Umbilical cord (tissue), 2 donors: ENCODE measurements around the gene MIA2. TPM values are rescaled to one million over a fixed set of nuclear protein-coding genes. Genes with fewer than 3 reads are reported as not detected.
"Not testable (repeated sequence)": the region's sequence is repeated elsewhere in the genome, so short reads cannot be mapped to it uniquely, and the experiment has no call there.

Experiments
- DNase-seq: peaks from one replicate; pipeline ENCODE4 v3.0.0-alpha.2; 2015; ENCODE audit warnings: low spot score
- total RNA-seq: library from RNA; depleted of rRNA; stranded (reverse); fragments of >200 nt; gene quantifications from one replicate; pipeline ENCODE4 v1.2.3, GENCODE V29; 2014; ENCODE audit warnings: low replicate concordance; ENCODE audit not compliant: insufficient read depth

Gene MIA2, protein sequence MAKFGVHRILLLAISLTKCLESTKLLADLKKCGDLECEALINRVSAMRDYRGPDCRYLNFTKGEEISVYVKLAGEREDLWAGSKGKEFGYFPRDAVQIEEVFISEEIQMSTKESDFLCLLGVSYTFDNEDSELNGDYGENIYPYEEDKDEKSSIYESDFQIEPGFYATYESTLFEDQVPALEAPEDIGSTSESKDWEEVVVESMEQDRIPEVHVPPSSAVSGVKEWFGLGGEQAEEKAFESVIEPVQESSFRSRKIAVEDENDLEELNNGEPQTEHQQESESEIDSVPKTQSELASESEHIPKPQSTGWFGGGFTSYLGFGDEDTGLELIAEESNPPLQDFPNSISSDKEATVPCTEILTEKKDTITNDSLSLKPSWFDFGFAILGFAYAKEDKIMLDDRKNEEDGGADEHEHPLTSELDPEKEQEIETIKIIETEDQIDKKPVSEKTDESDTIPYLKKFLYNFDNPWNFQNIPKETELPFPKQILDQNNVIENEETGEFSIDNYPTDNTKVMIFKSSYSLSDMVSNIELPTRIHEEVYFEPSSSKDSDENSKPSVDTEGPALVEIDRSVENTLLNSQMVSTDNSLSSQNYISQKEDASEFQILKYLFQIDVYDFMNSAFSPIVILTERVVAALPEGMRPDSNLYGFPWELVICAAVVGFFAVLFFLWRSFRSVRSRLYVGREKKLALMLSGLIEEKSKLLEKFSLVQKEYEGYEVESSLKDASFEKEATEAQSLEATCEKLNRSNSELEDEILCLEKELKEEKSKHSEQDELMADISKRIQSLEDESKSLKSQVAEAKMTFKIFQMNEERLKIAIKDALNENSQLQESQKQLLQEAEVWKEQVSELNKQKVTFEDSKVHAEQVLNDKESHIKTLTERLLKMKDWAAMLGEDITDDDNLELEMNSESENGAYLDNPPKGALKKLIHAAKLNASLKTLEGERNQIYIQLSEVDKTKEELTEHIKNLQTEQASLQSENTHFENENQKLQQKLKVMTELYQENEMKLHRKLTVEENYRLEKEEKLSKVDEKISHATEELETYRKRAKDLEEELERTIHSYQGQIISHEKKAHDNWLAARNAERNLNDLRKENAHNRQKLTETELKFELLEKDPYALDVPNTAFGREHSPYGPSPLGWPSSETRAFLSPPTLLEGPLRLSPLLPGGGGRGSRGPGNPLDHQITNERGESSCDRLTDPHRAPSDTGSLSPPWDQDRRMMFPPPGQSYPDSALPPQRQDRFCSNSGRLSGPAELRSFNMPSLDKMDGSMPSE (N-terminal part only)
- total RNA-seq: 21.9 TPM

DNA sequence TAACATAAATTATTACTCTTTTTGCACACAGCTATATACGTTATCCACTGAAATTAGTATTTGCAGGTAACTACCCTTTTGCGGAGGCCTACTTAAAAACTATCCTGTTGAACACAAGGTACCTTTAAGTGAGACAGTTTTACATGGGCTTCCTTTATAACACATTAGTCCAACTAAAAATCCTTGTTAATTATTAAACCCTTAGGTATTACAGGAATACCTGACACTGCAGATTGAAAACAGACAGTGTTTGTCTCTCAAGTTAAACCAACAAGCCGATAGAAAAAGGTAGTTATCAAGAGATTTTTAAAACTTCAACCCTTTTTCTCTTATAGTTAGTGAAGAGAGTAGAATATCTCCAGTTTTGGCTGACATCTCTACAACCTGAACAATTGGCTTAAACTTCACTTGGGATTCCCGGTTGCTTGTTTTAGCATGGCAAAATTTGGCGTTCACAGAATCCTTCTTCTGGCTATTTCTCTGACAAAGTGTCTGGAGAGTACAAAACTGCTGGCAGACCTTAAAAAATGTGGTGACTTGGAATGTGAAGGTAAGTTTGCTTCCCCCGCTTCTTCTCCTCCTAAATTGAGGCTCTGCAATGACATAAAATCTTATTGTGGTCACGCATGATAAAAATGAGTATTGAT, at the start of gene MIA2:
MIA2 (plus strand) TSS at position 236 of the 647 bp plus-strand sequence; CDS start at position 436, 200 bp downstream.
- no peak for DNase-seq

DNA sequence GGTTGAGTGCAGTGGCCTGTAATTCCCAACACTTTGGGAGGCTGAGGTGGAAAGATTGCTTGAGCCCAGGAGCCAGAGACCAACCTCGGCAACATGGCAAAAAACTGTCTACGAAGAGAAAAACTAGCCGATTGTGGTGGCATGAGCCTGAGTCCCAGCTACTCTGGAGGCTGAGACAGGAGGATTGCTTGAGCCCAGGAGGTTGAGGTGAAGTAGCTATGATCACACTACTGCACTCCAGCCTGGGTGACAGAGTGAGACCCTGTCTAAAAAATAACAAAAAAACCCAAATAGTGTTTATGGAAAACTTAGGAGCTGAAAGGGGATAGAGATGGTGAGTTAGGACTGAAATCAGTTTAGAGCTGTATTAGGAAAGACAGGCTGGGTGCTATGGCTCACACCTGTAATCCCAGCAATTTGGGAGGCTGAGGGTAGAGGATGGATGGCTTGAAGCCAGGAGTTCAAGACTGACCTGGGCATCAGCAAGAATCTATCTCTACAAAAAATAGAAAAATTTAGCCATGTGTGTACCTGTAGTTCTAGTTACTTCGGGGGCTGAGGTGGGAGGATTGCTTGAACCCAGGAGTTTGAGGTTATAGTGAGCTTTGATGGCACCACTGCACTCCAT, 49.0 kb upstream of the MIA2 start:
- DNase-seq: no peak

DNA sequence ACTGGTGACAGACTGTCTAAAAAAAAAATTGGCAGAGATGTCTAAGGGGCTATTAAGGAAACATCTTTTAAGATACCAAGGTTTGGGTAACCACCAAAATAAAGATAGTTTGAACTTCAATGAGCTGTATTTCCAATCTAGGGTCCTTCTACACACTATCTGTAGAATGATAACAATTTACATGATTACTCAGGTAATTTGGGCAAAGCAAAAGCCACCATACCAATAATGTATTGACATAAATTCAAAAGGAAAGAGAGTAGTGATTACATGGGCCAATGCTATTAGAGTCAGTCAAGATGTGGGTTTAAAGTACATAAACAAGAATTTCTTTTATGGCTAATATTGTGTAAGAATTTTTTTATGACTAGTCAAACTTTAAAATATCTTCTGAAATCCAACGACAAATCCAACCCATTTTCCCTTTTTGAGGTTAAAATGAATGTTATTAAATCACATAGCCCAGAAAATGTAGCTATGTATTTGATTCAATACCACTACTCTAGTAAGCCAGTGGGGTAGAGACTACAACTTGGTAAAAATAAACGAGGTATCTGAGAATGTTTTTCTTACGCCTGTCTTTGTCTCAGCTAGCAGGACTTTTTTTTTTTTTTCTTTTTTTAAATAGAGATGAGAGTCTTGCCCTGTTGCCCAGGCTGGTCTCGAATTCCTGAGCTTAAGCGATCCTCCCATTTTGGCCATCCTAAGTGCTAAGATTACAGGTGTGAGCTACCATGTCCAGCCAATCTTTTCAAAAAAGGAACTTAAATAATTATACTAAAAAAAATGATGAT, 48.3 kb upstream of the MIA2 start:
- DNase-seq: no peak

DNA sequence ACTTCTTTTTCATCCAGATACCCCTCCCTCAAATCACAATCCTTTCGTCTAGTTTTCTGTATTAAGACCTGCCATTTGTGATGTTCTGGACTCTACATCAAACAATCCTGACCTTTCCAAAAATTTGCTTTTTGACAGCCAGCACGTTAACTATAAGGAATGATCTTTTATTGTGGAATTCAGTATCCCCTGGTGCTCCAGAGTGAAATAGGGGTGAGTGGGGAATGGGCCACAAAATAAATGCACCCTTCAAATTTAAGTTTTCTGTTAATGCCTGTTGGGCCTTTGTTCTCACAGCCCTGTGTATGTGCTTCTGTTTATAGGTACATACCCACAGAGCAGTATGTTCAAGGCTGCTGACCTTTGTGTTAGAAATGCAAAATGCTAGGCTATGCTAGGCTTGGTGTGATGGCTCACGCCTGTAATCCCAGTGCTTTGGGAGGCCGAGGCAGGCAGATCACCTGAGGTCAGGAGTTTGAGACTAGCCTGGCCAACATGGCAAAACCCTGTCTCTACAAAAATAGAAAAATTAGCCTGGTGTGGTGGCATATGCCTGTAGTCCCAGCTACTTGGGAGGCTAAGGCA, 46.7 kb upstream of the MIA2 start:
- no peak for DNase-seq

DNA sequence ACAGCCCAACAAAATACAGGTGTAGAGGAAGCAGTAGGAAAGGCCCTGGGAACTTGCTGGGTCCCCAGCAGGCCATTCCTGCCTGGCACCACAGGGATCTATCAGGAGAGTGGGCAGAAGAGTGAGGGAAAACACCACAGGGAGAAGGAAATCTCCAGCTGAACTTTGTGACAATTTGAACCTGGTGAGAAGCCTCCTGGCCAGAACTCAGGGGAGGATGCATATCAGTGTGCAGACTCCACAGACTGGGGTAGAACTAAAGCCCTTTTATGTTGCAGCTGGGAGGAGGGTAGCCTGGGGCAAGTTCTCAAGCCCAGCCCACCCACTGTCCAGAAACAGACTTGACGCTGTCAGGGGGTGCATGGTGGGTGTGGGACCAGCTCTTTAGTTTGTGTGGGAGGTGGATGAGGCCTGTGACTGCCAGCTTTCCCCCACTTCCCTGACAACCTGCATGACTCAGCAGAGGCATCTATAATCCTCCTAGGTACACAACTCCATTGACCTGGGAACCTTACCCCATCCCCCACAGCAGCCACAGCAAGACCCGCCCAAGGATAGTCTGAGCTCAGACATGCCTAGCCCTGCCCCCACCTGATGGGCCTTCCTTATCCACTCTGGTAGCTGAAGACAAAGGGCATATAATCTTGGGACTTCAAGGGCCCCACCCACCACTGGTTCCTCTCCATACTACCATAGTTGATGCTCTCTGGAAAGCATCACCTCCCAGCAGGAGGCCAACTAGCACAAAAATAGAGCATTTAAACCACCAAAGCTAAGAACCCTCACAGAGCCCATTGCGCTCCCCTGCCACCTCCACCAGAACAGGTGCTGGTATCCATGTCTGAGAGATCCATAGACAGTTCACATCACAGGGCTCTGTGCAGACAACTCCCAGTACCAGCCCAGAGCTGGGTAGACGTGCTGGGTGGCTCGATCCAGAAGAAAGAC, 29.8 kb upstream of the MIA2 start:
- DNase-seq: no peak

DNA sequence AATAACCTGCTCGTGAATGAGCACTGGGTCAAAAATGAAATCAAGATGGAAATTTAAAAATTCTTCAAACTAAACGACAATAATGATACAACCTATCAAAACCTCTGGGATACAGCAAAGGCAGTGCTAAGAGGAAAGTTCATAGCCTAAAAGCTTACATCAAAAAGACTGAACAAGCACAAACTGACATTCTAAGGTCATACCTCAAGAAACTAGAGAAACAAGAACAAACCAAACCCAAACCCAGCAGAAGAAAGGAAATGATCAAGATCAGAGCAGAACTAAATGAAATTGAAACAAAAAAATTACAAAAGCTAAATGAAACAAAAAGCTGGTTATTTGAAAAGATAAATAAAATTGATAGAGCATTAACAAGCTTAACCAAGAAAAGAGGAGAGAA, 26.3 kb upstream of the MIA2 start:
- not testable (repeated sequence) for DNase-seq

DNA sequence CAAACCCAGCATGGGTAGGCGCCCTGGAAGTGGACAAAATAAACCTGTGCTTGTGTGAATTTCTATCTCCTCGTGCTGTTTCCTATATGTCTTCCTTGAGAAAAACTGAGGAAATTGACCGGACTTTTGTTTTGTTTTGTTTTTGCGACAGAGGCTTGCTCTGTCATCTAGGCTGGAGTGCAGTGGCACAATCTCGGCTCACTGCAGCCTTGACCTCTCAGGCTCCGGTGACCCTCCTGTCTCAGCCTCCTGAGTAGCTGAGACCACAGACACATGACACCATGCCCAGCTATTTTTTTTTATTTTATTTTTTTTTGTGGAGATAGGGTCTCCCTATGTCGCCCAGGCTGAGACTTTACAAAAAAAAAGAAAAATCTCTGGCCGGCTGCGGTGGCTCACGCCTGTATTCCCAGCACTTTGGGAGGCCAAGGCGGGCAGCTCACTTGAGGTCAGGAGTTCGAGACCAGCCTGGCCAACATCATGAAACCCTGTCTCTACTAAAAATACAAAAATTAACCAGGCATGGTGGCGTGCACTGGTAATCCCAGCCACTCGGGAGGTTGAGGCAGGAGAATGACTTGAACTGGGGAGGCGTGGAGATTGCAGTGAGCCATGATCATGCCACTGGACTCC, 22.5 kb upstream of the MIA2 start:
- DNase-seq: no peak

DNA sequence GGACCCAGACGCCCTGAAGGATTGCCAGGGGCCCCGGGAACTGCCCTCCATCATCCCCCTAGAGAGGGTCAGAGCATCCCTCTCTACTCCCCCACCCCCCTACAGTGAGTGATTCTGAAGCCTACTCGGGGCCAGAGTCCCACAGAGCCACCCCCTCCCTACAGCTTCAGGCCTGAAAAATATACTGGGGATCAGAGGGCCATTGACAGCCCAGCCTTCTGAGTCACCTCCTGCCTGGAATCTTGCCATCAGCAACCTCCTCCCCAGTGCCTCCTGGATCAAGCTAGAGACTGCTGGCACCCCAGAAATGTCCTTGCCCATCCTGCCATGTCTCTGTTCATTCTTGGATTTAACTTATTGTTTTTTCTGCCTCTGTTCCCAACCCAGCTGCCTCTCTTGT, 21.7 kb upstream of the MIA2 start:
- no peak for DNase-seq

DNA sequence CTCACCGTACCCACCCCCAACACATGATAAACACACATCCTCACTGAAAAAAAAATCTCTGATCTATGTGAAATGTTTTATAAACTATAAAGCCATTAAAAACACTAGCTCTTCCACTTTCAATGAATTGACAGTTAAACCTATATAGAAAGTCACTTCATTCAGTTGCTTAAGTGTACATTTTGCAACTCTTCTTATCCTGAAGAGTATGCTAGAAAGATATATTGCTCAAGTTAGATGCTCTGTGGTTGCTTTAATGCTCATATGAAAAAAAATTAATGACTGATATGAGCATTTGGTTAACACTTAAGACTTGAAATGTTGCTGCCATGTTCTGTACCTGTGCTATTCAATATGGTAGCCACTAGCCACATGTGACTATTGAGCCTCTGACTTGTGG, 21.0 kb upstream of the MIA2 start:
- DNase-seq: no peak

DNA sequence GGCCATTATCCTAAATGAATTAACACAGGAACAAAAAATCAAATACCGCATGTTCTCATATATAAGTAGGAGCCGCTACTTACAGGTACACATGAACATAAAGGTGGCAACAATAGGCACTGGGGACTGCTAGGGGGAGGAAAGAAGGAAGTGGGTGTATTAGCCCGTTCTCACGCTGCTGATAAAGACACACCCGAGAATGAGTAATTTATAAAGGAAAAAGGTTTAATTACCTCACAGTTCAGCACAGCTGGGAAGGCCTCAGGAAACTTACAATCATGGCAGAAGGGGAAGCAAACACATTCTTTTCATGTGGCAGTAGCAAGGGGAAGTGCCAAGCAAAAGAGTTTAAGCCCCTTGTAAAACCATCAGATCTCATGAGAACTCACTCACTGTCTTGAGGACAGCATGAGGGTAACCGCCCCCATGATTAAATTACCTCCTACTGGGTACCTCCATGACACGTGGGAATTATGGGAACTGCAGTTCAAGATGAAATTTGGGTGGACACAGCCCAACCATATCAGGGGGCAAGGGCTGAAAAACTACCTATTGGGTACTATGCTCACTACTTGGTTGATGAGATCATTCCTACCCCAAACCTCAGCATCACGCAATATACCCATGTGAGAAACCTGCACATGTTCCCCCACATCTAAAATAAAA, 16.4 kb upstream of the MIA2 start:
- no peak for DNase-seq

DNA sequence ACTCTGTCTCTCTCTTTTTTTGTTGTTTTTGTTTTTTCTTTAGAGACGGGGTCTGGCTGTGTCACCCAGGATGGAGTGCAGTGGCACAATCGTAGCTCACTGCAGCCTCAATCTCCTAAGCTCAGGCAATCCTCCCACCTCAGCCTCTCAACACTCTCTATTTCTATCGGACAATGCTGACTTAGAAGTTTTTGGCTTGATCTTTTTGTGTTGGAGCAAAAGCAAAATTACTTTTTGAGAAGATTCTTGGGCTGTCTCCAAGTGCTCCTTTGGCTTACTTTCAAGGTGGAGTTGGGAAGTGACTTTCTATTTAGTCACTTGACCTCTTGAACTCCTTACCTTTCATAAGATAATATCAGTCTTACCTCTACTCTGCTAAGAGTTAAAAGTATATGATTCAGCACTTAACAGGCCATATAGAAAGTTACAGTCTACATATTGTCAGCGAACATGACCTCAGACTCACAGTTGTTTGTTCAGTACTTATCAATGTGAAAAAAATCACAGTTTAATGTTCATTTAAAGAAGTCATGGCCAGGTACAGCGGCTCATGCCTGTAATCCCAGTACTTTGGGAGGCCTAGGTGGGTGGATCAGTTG, 15.4 kb upstream of the MIA2 start:
- no peak for DNase-seq

DNA sequence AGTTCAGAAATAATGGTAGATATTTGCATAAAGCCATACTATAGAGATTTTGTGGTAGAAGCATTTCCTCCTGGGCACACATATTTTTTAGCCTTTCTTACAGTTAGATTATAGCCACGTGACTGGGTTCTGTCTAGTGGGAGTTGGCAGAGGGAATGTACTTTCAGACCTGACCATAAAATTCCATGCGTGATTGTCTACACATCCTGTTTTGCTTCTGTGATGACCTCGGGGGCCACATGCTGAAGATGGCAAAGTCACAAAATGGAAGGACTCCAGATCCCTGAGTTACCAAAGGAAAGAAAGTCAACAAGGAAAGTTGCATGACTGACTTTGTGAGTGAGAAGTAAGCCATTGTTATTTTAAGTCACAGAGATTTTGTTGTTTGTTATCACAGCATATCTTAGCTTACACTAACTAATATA, 14.6 kb upstream of the MIA2 start:
- DNase-seq: no peak

DNA sequence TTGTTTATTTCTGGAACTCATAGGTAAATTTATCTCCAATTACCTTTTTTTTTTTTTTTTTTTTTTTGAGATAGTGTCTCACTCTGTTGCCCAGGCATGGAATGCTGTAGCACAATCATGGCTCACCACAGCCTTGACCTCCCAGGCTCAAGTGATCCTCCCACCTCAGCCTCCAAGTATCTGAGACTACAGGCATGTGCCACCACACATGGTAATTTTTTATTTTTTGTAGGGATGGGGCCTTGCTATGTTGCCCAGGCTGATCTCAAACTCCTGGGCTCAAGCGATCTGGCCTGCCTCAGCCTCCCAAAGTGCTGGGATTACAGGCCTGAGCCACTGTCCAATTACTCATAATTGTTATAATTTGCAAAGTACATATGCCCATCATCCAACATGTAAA, 13.2 kb upstream of the MIA2 start:
- DNase-seq: not testable (repeated sequence)

DNA sequence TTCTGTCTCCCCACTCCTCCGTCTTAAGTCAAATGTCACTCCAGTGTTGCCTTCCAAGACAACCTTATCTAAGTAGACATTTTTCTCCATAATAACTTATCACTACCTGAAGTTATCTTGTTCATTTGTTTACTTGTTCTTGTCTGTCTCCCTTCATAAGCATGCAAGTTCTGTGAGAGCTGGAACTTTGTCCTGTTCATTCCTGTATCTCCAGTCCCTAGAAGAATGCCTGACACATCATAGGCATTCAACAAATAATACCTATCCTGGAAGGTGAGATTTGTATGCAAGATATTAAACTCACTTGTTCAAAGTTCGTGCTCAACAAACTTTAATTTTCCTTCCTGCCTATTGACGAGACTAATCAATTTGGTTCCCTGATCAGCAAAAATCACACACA, 5.7 kb upstream of the MIA2 start:
- no peak for DNase-seq

DNA sequence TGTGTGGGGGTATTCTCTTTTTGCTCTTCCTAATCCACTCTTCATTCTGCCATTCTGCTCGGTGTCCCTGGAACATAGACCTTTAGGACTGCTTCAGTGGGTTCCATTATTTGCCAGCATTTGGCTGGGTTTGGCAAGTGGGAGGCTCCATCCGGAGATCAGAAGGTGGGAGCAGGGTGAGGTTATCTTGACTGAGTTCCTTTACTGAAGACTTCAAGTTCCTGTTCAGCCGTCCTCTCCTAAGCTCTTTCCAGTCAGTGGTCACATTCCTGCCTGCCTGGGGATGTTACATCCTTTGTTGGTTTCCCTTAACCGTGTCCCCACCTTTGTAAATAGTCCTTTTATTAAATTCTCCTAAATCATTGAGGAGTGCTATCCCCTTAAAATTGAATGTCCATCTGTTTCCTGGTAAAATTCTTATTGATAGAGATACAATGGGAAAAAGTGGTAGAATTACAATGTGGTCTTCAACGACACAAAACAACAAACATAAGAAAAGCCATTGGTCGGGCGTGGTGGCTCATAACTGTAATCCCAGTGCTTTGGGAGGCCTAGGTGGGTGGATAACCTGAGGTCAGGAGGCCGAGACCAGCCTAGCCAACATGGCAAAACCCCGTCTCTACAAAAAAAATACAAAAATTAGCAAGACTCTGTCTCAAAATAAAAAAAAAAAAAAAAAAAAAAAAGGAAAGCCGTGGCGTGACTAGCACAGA, 5.0 kb upstream of the MIA2 start:
- no peak for DNase-seq

DNA sequence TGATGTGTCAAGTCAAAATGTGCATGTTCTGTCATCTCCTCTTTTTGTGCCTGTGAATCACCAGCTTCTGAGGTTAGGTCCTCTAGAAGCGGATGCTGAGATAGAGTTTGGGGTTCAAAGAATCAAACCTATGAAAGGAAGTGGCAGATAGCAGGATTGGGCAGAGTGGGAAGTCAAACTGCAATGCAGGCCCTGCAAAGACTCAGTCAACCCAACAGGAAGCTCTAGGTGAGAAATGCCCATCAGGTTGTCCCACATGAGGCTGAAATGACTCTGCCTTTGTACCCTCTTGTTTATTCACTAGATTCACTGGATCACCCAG, 4.5 kb upstream of the MIA2 start:
- no peak for DNase-seq
